Measurements from ENCODE around the gene ZMPSTE24. TPM values are rescaled to one million over a fixed set of nuclear protein-coding genes. Genes with fewer than 3 reads are reported as not detected.

ZMPSTE24 gene
- polyA plus RNA-seq, 1 donor from 2014 or later, result 32.9 TPM

DNA sequence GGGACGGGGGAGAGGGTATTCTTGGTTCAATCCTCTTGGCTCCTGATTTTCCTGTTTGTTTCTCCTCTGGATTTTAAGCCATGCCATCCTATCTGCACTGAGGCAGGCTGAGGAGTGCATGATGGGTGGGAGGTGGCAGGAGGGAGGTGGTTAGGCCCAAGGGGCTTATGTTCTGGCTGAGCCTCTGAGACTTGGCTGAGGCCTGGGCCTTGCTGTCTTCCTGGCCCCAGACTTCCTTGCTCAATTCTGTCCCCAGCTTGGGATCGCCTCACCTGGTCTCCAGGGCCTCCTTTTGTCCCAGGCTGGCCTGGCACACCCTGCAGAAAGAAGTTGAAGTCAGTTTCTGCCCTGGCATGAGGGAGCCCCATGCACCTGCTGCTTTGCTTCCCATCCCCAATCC lies 47.8 kb downstream of the ZMPSTE24 start:
- H4K20me1 ChIP-seq (ENCODE audit: insufficient read depth), result no peaks in the 10 kb centered on the region
- no peak overlapping the region for H3K4me3 ChIP-seq (ENCODE audit: low read length)
- H3K9me2 ChIP-seq (ENCODE audit: insufficient read depth, low read length), result no peaks in the 10 kb centered on the region
- H3K9ac ChIP-seq (ENCODE audit: low read length), result no peak overlapping the region
- H3K79me2 ChIP-seq (replicated peaks; ENCODE audit: insufficient read depth, low read length), result no peaks in the 10 kb centered on the region
- TF ChIP-seq MXI1 (conservative IDR thresholded peaks at IDR 0.05; ENCODE audit: poor library complexity, severe bottlenecking) (no peak), POLR2AphosphoS5 (IDR thresholded peaks at IDR 0.05) (no peak), SMC3 (conservative IDR thresholded peaks at IDR 0.05; ENCODE audit: poor library complexity) (no peak), REST (IDR thresholded peaks at IDR 0.05; ENCODE audit: borderline replicate concordance) (no peak), EP300 (conservative IDR thresholded peaks at IDR 0.05; ENCODE audit: poor library complexity, severe bottlenecking) (no peak), EZH2 (IDR thresholded peaks at IDR 0.05; ENCODE audit: borderline replicate concordance, insufficient read depth, low read length, poor library complexity, severe bottlenecking) (no peak), RAD21 (conservative IDR thresholded peaks at IDR 0.05) (no peak), TAF1 (IDR thresholded peaks at IDR 0.05; ENCODE audit: low read depth) (no peak)
- TF ChIP-seq, protein P1, sequence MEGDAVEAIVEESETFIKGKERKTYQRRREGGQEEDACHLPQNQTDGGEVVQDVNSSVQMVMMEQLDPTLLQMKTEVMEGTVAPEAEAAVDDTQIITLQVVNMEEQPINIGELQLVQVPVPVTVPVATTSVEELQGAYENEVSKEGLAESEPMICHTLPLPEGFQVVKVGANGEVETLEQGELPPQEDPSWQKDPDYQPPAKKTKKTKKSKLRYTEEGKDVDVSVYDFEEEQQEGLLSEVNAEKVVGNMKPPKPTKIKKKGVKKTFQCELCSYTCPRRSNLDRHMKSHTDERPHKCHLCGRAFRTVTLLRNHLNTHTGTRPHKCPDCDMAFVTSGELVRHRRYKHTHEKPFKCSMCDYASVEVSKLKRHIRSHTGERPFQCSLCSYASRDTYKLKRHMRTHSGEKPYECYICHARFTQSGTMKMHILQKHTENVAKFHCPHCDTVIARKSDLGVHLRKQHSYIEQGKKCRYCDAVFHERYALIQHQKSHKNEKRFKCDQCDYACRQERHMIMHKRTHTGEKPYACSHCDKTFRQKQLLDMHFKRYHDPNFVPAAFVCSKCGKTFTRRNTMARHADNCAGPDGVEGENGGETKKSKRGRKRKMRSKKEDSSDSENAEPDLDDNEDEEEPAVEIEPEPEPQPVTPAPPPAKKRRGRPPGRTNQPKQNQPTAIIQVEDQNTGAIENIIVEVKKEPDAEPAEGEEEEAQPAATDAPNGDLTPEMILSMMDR (IDR thresholded peaks at IDR 0.05; ENCODE audit: poor library complexity, severe bottlenecking), result no peak
- no peak overlapping the region for H2AFZ ChIP-seq (ENCODE audit: low read depth, low read length)
- no peak overlapping the region for H3K4me2 ChIP-seq (ENCODE audit: low read length)
- H3K9me3 ChIP-seq (ENCODE audit: low read length), result no peaks in the 10 kb centered on the region
- H3F3A ChIP-seq (ENCODE audit: insufficient read depth, low read length, poor library complexity, severe bottlenecking), result no peaks in the 10 kb centered on the region
- H3K27me3 ChIP-seq (ENCODE audit: insufficient read depth, low read depth, low read length), result no peaks in the 10 kb centered on the region
- H3K27ac ChIP-seq (ENCODE audit: low read length), result no peak overlapping the region
- no peaks in the 10 kb centered on the region for H3K36me3 ChIP-seq (ENCODE audit: insufficient read depth, low read length)

GRCh38 chr1:40306296-40306695 lies 48.3 kb downstream of the ZMPSTE24 start:
- TF ChIP-seq TAF1 (IDR thresholded peaks at IDR 0.05; ENCODE audit: low read depth) (no peak), REST (IDR thresholded peaks at IDR 0.05; ENCODE audit: borderline replicate concordance) (no peak), MXI1 (conservative IDR thresholded peaks at IDR 0.05; ENCODE audit: poor library complexity, severe bottlenecking) (no peak), SMC3 (conservative IDR thresholded peaks at IDR 0.05; ENCODE audit: poor library complexity) (no peak), EP300 (conservative IDR thresholded peaks at IDR 0.05; ENCODE audit: poor library complexity, severe bottlenecking) (no peak), POLR2AphosphoS5 (IDR thresholded peaks at IDR 0.05) (no peak), EZH2 (IDR thresholded peaks at IDR 0.05; ENCODE audit: borderline replicate concordance, insufficient read depth, low read length, poor library complexity, severe bottlenecking) (no peak)
- TF ChIP-seq, protein P1 (IDR thresholded peaks at IDR 0.05; ENCODE audit: poor library complexity, severe bottlenecking), result no peak
- Histone ChIP-seq H3F3A (ENCODE audit: insufficient read depth, low read length, poor library complexity, severe bottlenecking) (no peaks in the 10 kb centered on the region), H3K9ac (ENCODE audit: low read length) (no peak overlapping the region), H3K27ac (ENCODE audit: low read length) (no peak overlapping the region), H4K20me1 (ENCODE audit: insufficient read depth) (no peaks in the 10 kb centered on the region), H3K79me2 (replicated peaks; ENCODE audit: insufficient read depth, low read length) (no peaks in the 10 kb centered on the region), H3K27me3 (ENCODE audit: insufficient read depth, low read depth, low read length) (no peaks in the 10 kb centered on the region), H3K9me2 (ENCODE audit: insufficient read depth, low read length) (no peaks in the 10 kb centered on the region), H2AFZ (ENCODE audit: low read depth, low read length) (no peak overlapping the region), H3K4me2 (ENCODE audit: low read length) (no peak overlapping the region), H3K4me3 (ENCODE audit: low read length) (no peak overlapping the region), H3K36me3 (ENCODE audit: insufficient read depth, low read length) (no peaks in the 10 kb centered on the region), H3K9me3 (ENCODE audit: low read length) (no peaks in the 10 kb centered on the region)

All from neural cell (in vitro differentiated cells).